AG09319 (cell line): Measurements from ENCODE around the gene OAT.

Experiments used
- DNase-seq: peaks from one replicate; pipeline ENCODE4 v3.0.0-alpha.2; 2010; ENCODE audit warnings: low read depth; ENCODE audit errors: extremely low read depth
- CTCF ChIP-seq: IDR thresholded peaks from 2 replicates; pipeline ENCODE4 v1.5.1; 2011; ENCODE audit warnings: low read depth, mild to moderate bottlenecking, inconsistent platforms, low read length, moderate library complexity

OAT gene

GRCh38 chr10:124415210-124415609 lies 3.5 kb downstream of the OAT start:
- no peak for DNase-seq
- TF ChIP-seq CTCF, result no peak

DNA sequence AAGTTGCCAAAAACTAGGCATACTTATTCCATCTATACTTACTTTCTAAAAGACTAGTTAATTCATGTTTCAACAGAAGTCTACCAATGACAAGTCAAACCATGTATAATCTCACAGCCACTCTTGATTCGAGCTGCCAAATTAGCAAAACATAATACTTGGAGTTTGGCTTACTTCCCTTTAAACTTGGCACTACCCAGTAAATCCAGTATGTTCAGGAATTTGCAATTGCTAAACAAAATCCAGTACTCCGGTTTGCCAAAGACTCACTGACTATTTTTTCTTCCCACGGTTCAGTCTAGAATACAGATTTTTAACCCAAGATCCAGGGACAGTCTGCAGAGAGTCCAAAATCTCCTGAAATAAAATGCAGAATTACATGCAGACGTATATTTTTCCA lies 4.6 kb downstream of the OAT start:
- DNase-seq, result peak; percentile 28

GRCh38 chr10:124409696-124410095 lies 9.0 kb downstream of the OAT start:
- DNase-seq, result no peak
- TF ChIP-seq CTCF, result no peak

More for the DNA sequence above, 4.6 kb downstream of the OAT start:
- no peak for TF ChIP-seq CTCF

- DNase-seq, result no peak
- no peak for TF ChIP-seq CTCF
These were observed 10.4 kb downstream of the OAT start for GRCh38 chr10:124408357-124408756.

- no peak for DNase-seq
- no peak for TF ChIP-seq CTCF
These were observed 11.3 kb downstream of the OAT start for GRCh38 chr10:124407456-124407855.

GRCh38 chr10:124403548-124403947 lies 15.2 kb downstream of the OAT start:
- peak; percentile 48 for DNase-seq
- peak; percentile 44 for TF ChIP-seq CTCF

- no peak for DNase-seq
- TF ChIP-seq CTCF, result no peak
These were observed 16.4 kb downstream of the OAT start for GRCh38 chr10:124402273-124402672.
